WTC11 (cell line): ENCODE results near the gene ABR.

ENCODE experiments used
- CREB1 ChIP-seq: sonication (generic); formaldehyde crosslinking; IDR thresholded peaks from 2 replicates; pipeline ENCODE4 v1.8.0; 2023; ENCODE audit warnings: mild to moderate bottlenecking, missing genetic modification reagents
- ELF4 ChIP-seq: sonication (generic); formaldehyde crosslinking; IDR thresholded peaks from 2 replicates; pipeline ENCODE4 v1.8.1; 2022; ENCODE audit warnings: low read depth, mild to moderate bottlenecking, moderate library complexity, missing genetic modification reagents
- FOXK1 ChIP-seq: sonication (generic); formaldehyde crosslinking; IDR thresholded peaks from 2 replicates; pipeline ENCODE4 v1.8.0; 2022; ENCODE audit warnings: mild to moderate bottlenecking, moderate library complexity, missing genetic modification reagents
- GABPB1 ChIP-seq: sonication (generic); formaldehyde crosslinking; IDR thresholded peaks from 2 replicates; pipeline ENCODE4 v1.8.1; 2023; ENCODE audit warnings: mild to moderate bottlenecking, missing genetic modification reagents
- GTF2I ChIP-seq: fragments of 250-450 bp; sonication (Bioruptor Pico); conservative IDR thresholded peaks from 2 replicates; pipeline ENCODE4 v1.4.0; 2021; ENCODE audit warnings: mild to moderate bottlenecking
- JUN ChIP-seq: sonication (generic); formaldehyde crosslinking; IDR thresholded peaks from 2 replicates; pipeline ENCODE4 v1.8.0; 2023; ENCODE audit warnings: mild to moderate bottlenecking, missing genetic modification reagents
- NR1H2 ChIP-seq: sonication (generic); formaldehyde crosslinking; IDR thresholded peaks from 2 replicates; pipeline ENCODE4 v1.9.0; 2021; ENCODE audit warnings: mild to moderate bottlenecking, moderate library complexity, missing genetic modification reagents
- NR2C2 ChIP-seq: sonication (generic); formaldehyde crosslinking; IDR thresholded peaks from 2 replicates; pipeline ENCODE4 v1.8.0; 2022; ENCODE audit warnings: mild to moderate bottlenecking, missing genetic modification reagents
- ZBTB21 ChIP-seq: sonication (generic); formaldehyde crosslinking; IDR thresholded peaks from 2 replicates; pipeline ENCODE4 v1.8.1; 2023; ENCODE audit warnings: mild to moderate bottlenecking, missing genetic modification reagents, borderline replicate concordance
- ZNF121 ChIP-seq: sonication (generic); formaldehyde crosslinking; IDR thresholded peaks from 2 replicates; pipeline ENCODE4 v1.8.0; 2023; ENCODE audit warnings: missing genetic modification reagents
- ZNF396 ChIP-seq: fragments of 250-450 bp; sonication (Bioruptor Pico); IDR thresholded peaks from 2 replicates; pipeline ENCODE4 v1.8.0; 2021; ENCODE audit warnings: mild to moderate bottlenecking, moderate library complexity, borderline replicate concordance
- ZNF671 ChIP-seq: fragments of 250-450 bp; sonication (Bioruptor Pico); IDR thresholded peaks from 2 replicates; pipeline ENCODE4 v1.8.0; 2021; ENCODE audit warnings: mild to moderate bottlenecking
- TF ChIP-seq, protein P1 (sequence below): fragments of 200-600 bp; IDR thresholded peaks from 2 replicates; pipeline ENCODE4 v1.8.0; 2022; ENCODE audit warnings: antibody characterized with exemption
- TF ChIP-seq, protein P2 (sequence below): sonication (generic); formaldehyde crosslinking; IDR thresholded peaks from 2 replicates; pipeline ENCODE4 v1.8.1; 2022; ENCODE audit warnings: mild to moderate bottlenecking, missing genetic modification reagents, moderate library complexity, borderline replicate concordance

DNA sequence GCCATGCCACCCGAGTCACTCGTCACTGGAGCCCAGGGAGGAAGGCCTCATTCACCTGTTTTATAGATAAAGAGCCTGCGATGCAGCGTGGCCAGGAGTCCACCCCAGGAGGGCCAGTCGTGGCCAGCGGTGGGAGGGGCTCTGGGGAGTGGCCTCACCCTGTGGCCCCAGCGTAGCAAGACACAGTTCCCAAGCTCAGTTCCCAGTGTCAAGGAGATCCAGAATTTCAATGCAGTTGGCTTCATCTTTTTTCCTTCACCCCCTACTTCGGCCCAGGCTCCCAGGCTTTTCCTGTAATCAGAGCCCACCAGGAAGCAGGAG lies 84.0 kb downstream of the ABR start:
- TF ChIP-seq, protein P1, sequence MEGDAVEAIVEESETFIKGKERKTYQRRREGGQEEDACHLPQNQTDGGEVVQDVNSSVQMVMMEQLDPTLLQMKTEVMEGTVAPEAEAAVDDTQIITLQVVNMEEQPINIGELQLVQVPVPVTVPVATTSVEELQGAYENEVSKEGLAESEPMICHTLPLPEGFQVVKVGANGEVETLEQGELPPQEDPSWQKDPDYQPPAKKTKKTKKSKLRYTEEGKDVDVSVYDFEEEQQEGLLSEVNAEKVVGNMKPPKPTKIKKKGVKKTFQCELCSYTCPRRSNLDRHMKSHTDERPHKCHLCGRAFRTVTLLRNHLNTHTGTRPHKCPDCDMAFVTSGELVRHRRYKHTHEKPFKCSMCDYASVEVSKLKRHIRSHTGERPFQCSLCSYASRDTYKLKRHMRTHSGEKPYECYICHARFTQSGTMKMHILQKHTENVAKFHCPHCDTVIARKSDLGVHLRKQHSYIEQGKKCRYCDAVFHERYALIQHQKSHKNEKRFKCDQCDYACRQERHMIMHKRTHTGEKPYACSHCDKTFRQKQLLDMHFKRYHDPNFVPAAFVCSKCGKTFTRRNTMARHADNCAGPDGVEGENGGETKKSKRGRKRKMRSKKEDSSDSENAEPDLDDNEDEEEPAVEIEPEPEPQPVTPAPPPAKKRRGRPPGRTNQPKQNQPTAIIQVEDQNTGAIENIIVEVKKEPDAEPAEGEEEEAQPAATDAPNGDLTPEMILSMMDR = no peak
- no peak for TF ChIP-seq ZNF396 (CRISPR knock-in tag)
- no peak for TF ChIP-seq ZNF671 (CRISPR knock-in tag)
- TF ChIP-seq, protein P2, sequence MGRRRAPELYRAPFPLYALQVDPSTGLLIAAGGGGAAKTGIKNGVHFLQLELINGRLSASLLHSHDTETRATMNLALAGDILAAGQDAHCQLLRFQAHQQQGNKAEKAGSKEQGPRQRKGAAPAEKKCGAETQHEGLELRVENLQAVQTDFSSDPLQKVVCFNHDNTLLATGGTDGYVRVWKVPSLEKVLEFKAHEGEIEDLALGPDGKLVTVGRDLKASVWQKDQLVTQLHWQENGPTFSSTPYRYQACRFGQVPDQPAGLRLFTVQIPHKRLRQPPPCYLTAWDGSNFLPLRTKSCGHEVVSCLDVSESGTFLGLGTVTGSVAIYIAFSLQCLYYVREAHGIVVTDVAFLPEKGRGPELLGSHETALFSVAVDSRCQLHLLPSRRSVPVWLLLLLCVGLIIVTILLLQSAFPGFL (CRISPR knock-in tag) = no peak
- TF ChIP-seq ELF4 = no peak
- TF ChIP-seq GABPB1 (CRISPR knock-in tag) = no peak
- TF ChIP-seq GTF2I (CRISPR knock-in tag) = no peak
- TF ChIP-seq ZNF121 = no peak
- TF ChIP-seq NR2C2 (CRISPR knock-in tag) = no peak
- TF ChIP-seq ZBTB21 (CRISPR knock-in tag) = no peak
- TF ChIP-seq FOXK1 (CRISPR knock-in tag) = no peak
- no peak for TF ChIP-seq CREB1 (CRISPR knock-in tag)
- TF ChIP-seq NR1H2 (CRISPR knock-in tag) = no peak
- no peak for TF ChIP-seq JUN
